Mucosa of descending colon (tissue), 3 donors: ENCODE data around the gene C12orf43. TPM values are rescaled to one million over a fixed set of nuclear protein-coding genes. Genes with fewer than 3 reads are reported as not detected.

ENCODE experiments used
- ATAC-seq: fragments of 200-7000 bp; cut with Tn5 transposase; one replicate; pipeline ENCODE4 v1.9.1; 2020; ENCODE audit warnings: mild to moderate bottlenecking, moderate library complexity
- DNase-seq, 3 donors: peaks; one replicate each; pipeline ENCODE4 v3.0.0-alpha.2; 2020
- H3K36me3 ChIP-seq: fragments of 200-600 bp; one replicate; pipeline ENCODE4 v1.8.0; 2021; ENCODE audit warnings: low read depth, mild to moderate bottlenecking
- H3K4me1 ChIP-seq: fragments of 200-600 bp; one replicate; pipeline ENCODE4 v1.8.0; 2021; ENCODE audit warnings: low read depth, mild to moderate bottlenecking
- H3K4me3 ChIP-seq: fragments of 200-600 bp; one replicate; pipeline ENCODE4 v1.8.0; 2021; ENCODE audit warnings: mild to moderate bottlenecking
- H3K9me3 ChIP-seq: fragments of 200-600 bp; one replicate; pipeline ENCODE4 v1.8.0; 2021; ENCODE audit warnings: mild to moderate bottlenecking
- intact Hi-C, 2 donors: fragments of 100-400 bp; cut with DNase I in 1 of 2; cut with micrococcal nuclease in 1 of 2; formaldehyde crosslinking; loops; one replicate each; pipeline versions ENCODE4 v1.11.0 to v1.11.1; 2022; cut with DNase I, micrococcal nuclease
- total RNA-seq, 3 donors: library from RNA; stranded (reverse); fragmentation: NEBNext Ultra II Directional in 2 of 3; extraction: Animal tissue kit (Norgen Biotek cat#: 25700) in 2 of 3; gene quantifications; one replicate each; pipeline versions ENCODE4 v1.2.1 to v1.2.4, GENCODE V29; 2021 to 2023
- TF ChIP-seq, protein P1 (sequence below): fragments of 200-600 bp; IDR thresholded peaks from one replicate; pipeline ENCODE4 v1.8.0; 2022; ENCODE audit warnings: antibody characterized with exemption, mild to moderate bottlenecking
- donor health status: DM: no; HTN: no; CAD: no; lungs with moderate emphysema.
- donor health status: DM: no; HTN: no; CAD: no.
- donor health status: DM: no; HTN: yes; CAD: no.

Gene C12orf43
- total RNA-seq, 3 donors from 2014 or later: 7.6 to 22.7 (median 11.9) TPM

- ATAC-seq (no peak), DNase-seq (no peak)
- intact Hi-C loops: no loop called here
- H3K9me3 ChIP-seq: no peaks in the 10 kb centered on the region
- H3K4me1 ChIP-seq: peaks cover 7% of the 10 kb centered on the region
- H3K36me3 ChIP-seq: no peaks in the 10 kb centered on the region
- TF ChIP-seq, protein P1, sequence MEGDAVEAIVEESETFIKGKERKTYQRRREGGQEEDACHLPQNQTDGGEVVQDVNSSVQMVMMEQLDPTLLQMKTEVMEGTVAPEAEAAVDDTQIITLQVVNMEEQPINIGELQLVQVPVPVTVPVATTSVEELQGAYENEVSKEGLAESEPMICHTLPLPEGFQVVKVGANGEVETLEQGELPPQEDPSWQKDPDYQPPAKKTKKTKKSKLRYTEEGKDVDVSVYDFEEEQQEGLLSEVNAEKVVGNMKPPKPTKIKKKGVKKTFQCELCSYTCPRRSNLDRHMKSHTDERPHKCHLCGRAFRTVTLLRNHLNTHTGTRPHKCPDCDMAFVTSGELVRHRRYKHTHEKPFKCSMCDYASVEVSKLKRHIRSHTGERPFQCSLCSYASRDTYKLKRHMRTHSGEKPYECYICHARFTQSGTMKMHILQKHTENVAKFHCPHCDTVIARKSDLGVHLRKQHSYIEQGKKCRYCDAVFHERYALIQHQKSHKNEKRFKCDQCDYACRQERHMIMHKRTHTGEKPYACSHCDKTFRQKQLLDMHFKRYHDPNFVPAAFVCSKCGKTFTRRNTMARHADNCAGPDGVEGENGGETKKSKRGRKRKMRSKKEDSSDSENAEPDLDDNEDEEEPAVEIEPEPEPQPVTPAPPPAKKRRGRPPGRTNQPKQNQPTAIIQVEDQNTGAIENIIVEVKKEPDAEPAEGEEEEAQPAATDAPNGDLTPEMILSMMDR: no peak
- H3K4me3 ChIP-seq: no peak overlapping the region
These were observed 18.5 kb upstream of the C12orf43 start for GRCh38 chr12:121034616-121035305.

- Histone ChIP-seq H3K36me3 (no peaks in the 10 kb centered on the region), H3K9me3 (no peaks in the 10 kb centered on the region), H3K4me1 (peaks cover 7% of the 10 kb centered on the region), H3K4me3 (no peak overlapping the region)
- TF ChIP-seq, protein P1: no peak
- ATAC-seq: peak; percentile 83
- intact Hi-C loops: no loop called here
- no peak for DNase-seq
These were observed 17.5 kb upstream of the C12orf43 start for GRCh38 chr12:121033625-121034349.

DNA sequence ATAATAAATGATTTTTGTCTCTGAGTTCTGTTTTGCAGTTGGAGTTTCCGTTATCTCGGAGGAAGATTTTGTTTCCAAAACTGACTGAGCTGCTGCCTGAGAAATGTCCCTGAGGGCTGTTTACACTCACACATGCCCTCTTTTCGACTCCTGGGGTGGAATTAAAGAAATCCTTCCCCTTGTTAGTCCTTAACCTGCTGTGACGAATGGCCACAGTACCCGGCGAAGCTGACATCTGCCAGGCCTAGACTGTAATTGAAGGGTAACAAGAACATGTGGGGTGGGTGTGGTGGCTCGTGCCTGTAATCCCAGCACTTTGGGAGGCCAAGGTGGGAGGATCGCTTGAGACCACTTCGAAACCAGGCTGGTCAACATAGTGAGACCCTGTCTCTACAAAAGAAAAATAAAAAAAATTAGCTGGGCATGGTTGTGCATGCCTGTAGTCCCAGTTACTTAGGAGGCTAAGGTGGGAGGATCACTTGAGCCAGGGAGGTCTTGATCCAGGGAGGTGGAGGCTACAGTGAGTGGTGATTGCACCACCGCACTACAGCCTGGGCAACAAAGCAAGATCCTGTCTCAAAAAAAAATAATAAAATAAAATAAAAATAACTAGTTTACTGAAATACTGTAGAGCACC is 14.4 kb upstream of the C12orf43 start:
- Histone ChIP-seq H3K36me3 (no peaks in the 10 kb centered on the region), H3K4me3 (no peak overlapping the region), H3K9me3 (no peaks in the 10 kb centered on the region), H3K4me1 (peaks cover 8% of the 10 kb centered on the region)
- DNase-seq (no peak), ATAC-seq (no peak)
- intact Hi-C loops: no loop called here
- TF ChIP-seq, protein P1: no peak

DNA sequence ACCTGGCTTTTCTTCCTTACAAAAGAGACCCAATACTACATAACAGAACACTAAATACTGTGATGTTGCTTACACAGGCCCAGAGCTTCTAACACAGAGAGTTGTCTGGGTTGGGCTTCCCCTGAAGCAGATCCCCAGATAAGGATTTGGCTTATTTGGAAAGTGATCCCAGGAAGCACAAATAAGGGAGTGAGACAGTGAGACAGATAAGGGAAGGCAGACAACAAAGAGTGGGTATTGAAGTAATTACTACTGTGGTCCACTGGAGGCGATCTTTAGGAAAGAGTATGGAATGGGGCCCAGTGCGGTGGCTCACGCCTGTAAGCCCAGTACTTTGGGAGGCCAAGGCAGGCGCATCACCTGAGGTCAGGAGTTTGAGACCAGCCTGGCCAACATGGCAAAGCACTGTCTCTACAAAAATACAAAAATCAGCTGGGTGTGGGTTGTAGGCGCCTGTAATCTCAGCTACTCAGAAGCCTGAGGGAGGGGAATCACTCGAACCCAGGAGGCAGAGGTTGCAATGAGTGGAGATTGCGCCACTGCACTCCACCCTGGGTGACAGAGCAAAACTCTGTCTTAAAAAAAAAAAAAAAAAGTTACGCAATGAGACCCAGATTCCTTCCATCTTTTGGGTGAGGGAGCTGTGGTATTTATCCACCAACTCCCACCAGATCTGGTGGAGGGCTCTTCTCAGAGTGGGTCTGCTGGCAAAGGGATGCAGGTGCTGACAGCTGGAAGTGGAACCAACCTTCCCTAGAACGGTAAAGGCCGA is 10.2 kb upstream of the C12orf43 start:
- peak; percentile 79 for ATAC-seq
- DNase-seq: no peak
- Histone ChIP-seq H3K9me3 (no peaks in the 10 kb centered on the region), H3K4me3 (no peak overlapping the region), H3K4me1 (peaks cover 16% of the 10 kb centered on the region), H3K36me3 (no peaks in the 10 kb centered on the region)
- TF ChIP-seq, protein P1: no peak
- intact Hi-C loops: no loop called here

GRCh38 chr12:121025442-121026226 is 9.3 kb upstream of the C12orf43 start:
- peaks cover 16% of the 10 kb centered on the region for H3K4me1 ChIP-seq

More at GRCh38 chr12:121025442-121026226, 9.3 kb upstream of the C12orf43 start:
- DNase-seq: peak; percentile 82 to 83 (median 82)
- intact Hi-C loops: no loop called here
- Histone ChIP-seq H3K4me3 (no peak overlapping the region), H3K36me3 (no peaks in the 10 kb centered on the region), H3K9me3 (no peaks in the 10 kb centered on the region)
- TF ChIP-seq, protein P1: no peak
- ATAC-seq: peak; percentile 98
